CD4-positive, alpha-beta T cell treated with Interleukin-15 for 4 hours (primary cell): ENCODE data around the gene A4GNT.
"Not testable (repeated sequence)": the region's sequence is repeated elsewhere in the genome, so short reads cannot be mapped to it uniquely, and the experiment has no call there.

Experiments used
- DNase-seq: peaks from one replicate; pipeline ENCODE4 v3.0.0-alpha.2; 2020; ENCODE audit warnings: low spot score

Gene A4GNT

DNA sequence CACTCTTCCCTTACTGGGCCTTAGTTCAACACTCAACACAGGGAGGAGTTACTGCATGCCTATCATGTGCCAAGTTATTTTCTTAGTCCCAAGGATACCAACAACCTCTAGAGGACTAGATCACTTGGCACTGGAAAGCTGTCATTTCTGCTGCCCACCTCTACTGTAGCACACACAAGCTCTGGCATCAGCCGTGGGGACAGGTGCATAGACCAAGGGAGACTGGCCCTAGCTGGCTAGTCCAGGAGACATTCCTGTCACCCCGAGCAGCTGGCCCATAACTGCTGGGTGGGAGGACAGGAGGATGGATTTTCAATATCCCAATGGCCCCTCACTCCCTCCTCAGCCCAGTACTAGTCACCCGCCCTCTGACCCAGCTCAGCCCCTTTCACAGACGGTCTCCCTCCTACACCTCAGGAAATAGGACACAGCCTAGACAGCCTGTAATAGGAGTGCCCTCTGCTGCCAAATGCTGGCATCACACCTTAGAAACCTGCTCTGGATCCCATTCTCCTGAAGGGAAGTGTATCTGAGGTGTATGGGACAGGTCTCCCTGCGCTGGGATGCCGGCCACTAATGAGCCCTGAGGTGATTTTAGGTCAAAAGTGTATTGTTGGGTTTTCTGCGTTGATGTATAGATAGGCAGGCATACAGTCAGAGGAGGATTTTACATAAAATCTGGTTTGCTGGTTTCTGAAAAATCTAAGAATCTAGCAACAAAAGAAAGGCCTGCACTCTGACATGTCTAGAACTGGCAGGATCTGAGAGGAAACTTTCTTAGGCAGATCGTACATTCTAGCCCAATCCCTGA is 13.4 kb downstream of the A4GNT start:
- DNase-seq: peak; percentile 46

DNA sequence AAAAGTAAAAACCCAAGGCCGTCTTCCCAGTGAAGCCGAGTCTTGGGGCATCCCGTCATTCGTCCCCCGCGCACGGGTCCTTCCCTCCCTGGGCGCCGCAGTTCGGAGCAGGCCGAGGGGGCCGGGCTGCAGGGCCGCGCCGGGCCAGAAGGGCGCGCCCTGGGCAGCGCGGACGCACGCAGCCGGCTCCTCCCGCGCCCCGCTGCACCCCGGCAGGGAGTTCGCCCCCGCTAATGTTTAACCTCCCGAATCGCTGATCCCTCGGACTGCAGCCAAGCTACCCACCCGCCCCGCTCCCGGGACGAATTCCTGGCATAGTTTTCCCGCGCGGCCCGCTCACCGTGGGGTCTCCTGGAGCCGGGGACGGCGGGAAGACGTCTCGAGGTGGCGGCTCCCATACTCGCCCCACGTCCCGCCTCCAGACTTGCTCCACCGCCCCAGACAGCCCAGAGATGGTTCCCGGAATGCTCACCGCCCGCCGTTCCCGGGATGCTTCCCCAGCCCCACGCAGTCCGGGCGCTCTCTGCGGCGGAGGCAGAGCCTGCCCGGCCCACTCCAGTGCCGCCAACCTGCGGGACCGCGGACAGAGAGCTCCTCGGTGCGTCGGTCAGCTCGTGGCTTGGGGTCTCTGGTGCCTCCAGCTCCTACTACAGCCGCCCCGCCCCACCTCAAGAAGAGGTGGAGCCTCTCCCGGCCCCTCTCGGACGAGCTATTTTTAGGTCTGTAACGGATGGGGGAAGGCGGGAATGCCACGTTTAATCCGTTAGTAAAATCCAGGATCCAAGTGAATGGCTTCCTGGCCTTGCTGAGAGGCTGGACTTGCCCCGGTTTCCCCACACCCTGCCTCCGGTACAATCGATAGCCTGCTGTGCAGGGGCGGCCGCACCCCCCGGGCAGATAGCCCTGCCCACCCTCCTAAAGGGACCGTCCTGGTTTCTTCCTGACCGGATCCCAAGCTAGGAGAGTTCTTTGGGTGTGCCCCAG is 16.9 kb downstream of the A4GNT start, which contains the start of gene DZIP1L:
Gene DZIP1L, minus strand, starts transcription at position 621 of the 984 bp plus-strand sequence. CDS start 11,637 bp downstream, outside the sequence.
- no peak for DNase-seq

DNA sequence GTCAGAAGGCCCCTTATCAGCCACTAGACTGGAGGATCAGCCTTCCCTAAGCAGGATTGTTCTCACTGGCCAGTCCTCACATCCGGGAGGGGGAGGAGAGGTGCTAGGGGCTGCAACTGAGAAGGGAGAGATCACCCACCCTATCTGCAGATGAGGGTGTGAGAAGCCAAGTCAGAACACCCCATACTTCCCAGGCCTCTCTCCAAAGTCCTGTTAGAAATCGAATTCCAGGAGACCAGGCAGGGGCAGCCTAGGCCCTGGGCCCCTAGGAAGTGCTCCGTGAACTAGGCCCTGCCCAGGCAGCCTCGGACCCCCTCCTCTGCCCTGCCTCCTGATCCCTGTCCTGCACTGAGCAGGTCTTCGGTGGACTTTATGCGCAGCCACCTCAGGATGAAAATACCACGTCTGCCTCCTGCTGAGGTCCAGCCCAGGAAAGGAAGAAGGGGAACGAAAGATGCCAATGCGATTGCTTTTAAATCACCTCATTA is 17.7 kb downstream of the A4GNT start:
- DNase-seq: no peak

DNA sequence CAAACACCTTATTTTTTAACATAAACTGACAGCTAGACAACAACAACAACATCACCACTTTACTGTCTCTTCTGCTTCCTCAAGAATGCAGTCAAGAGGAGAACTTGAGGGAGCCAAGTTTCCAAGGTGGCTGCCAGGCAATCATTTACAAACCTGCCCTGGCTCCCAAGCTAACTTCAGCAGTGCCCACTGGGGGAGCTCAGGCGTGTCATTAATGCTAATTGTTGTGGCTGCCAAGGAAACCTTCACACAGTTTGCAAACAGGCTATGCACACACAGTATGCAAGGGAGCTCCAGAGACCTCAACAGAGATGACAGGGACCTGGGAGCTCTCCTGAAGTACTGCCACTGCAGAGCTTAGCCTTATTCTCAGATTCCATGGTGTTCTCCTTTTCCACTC is 18.9 kb downstream of the A4GNT start:
- no peak for DNase-seq

DNA sequence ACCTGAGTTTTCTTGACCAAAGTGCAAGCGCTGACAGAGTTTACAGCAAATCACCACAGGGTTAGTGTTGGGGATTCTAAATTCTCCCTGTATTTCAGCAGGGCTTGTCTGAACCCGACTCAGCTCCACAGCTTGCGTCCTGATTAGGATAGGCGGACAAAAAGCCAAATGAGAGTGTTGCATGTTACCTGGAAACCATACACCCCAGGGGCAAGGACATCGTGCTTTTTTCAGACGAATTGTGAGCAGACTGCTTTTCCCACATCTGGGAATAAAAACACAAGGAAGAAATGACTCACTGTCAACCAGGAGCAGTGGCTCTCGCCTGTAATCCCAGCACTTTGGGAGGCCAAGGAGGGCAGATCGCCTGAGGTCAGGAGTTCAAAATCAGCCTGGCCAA is 19.8 kb downstream of the A4GNT start:
- no peak for DNase-seq

DNA sequence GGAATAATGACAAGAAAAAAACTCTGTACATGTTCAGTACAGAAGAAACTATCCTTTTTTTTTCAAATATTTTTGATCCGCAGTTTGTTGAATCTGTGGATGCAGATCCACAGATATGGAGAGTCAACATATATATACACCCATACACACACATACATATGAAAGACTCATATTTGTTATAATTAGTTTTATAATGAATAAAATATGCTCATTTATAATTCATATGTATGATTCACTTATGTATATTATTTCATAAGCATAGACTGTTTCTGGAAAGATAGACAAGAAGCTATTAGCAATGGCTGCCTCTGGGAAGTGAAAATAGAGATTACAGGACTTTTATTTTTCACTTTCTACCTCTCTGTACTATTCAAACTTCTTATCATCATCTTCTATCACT is 26.6 kb downstream of the A4GNT start:
- no peak for DNase-seq

DNA sequence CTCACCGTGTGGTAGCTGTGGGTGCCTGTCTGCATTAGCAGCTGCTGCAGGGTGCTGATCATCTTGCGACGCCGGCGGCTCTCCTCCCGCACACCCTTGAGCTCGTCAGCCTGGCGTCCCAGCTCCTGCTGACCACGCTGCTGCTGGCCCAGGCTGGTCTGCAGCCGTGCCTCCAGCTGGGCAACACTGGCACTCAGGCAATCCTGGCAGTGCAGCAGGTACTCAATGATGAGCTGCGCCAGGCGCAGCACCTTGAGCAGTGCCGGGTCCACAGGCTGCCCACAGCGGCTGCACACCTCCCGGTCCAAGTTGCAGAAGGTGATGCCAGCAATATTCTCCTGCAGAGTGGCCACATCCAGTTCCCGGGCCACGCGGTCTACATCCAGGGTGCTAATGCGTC is 28.7 kb downstream of the A4GNT start:
- no peak for DNase-seq

DNA sequence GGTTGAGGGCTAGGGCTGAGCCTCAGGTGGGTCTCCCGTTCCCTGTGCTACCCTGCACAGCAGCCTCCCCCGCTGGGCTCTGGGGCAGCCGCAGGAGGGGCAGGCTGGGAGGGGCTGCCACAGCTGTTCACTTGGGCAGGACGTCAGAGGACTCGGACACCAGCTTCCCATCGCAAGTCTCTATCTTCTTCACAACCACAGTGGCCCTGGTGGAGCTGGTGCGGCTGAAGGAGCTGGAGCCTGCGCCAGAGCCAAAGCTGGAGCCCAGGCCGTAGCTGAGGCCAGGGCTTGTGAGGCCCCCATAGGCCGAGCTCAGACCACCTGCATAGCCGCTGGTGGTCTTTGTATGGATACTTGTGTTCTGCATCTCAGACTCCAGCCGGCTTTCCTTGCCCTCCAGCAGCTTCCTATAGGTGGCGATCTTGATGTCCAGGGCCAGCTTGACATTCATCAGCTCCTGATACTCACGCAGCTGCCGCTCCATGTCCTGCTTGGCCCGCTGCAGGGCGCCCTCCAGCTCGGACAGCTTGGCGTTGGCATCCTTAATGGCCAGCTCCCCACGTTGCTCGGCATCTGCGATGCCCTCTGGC is 30.7 kb downstream of the A4GNT start:
- DNase-seq: not testable (repeated sequence)

DNA sequence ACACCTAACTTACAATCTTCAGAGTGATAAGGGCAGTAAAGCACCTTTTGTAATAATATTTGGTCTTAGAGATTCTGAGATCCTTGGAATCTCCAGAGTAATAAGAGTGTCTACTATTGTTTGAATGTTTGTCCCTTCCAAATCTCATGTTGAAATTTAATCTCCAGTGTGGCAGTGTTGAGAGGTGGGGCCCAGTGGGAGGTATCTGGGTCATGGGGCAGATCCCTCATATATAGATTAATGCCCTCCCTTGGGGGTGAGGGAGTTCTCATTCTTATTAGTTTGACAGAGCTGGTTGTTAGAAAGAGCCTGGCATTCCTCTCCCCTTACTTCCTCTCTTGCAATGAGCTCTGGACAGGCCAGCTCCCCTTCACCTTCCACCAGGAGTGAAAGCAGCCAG is 32.8 kb downstream of the A4GNT start:
- DNase-seq: no peak

DNA sequence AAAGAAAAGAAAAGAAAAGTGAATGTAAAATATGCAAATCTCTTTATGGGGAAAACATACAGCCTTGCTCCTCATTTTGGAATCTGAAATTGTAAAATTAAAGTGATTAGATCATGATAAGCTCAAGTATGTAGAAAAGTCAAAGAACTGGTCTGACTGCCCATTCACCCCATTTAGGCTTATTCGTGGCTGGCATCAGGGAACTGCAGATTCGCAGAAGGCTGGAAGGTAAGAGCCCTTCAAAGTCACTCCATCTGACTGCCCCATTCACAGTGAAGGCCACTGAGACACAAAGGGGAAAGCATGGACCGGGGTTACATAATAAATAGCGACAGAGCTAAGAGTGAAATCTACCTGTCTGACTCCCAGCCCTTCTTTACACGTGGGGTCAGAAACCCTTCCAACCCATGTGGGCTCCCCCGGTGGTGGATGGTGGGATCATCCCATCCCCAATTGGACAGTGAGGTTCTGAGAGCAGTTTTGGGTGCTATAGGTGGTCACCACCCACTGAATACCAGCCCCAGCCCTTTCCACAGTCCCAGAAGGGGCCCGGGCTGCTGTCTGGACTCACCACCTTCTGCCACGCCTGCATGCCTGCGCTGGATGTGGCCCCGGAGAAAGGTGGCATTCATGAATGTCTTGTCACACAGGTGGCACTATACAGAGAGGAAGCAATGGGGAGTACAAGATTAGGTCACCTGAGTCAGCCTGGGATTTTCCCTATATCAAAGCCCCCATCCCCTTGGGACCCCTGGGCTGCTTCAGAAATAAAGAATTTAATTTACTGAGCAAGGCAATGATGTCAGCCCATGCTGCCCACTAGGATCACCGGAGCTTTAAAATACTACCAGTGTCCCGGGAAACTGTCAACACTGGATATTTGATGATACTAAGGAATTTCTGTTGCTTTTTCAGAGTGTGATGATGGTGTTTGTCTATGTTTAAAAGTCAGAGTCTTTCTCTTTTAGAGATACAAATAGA is 34.7 kb downstream of the A4GNT start:
- no peak for DNase-seq

DNA sequence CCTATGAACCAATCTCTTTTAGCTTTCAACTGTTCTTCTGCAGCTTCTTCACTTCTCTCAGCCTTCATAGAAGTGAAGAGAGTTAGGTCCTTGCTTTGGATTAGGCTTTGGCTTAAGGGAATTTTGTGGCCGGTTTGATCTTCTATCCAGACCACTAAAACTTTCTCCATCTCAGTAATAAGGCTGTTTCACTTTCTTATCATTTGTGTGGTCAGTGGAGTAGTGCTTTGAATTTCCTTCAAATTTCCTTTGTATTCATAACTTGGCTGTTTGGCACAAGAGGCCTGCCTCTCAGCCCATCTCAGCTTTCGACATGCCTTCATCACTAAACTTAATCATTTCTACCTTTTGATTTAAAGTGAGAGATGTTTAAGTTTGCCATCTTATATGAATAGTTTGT is 38.5 kb downstream of the A4GNT start:
- no peak for DNase-seq

DNA sequence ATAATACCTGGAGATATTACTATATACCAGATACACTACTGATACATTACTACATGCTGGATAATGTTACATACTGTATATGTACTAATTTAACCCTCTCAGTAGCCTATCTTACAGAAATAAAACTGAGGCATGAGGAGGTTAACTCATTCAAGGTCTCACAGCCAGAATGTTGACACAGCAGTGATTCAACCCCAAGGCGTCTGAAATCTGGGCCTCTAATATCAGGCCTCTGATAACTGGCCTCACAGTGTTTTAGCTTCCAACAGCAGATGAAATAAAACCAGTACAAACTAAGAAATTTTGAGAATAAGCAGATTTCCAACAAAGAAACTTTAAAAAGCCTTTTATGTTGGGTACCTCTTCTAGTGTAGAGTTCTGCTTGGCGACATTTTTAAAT is 40.2 kb downstream of the A4GNT start:
- DNase-seq: no peak

DNA sequence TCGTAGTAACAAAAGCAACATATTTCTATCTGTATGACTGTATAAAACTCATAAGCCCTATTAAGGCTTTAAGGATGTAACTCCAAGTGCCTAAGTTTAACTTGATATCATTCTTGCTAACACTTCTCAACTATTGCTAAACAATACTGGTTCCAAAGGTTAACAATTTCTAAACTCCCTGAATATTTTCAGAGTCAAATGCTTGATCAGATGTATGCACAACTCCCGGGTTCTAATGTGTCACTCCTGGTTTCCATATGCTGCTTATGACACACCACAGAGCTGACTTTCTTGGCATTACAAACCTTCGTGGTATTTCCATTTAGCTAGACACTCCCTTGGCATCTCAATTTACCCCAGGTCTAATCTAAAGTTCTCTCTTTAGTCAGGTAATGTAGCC is 43.1 kb downstream of the A4GNT start:
- no peak for DNase-seq

DNA sequence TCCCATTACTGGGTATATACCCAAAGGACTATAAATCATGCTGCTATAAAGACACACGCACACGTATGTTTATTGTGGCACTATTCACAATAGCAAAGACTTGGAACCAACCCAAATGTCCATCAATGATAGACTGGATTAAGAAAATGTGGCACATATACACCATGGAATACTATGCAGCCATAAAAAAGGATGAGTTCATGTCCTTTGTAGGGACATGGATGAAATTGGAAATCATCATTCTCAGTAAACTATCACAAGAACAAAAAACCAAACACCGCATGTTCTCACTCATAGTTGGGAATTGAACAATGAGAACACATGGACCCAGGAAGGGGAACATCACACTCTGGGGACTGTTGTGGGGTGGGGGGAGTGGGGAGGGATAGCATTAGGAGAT is 46.4 kb downstream of the A4GNT start:
- DNase-seq: not testable (repeated sequence)

DNA sequence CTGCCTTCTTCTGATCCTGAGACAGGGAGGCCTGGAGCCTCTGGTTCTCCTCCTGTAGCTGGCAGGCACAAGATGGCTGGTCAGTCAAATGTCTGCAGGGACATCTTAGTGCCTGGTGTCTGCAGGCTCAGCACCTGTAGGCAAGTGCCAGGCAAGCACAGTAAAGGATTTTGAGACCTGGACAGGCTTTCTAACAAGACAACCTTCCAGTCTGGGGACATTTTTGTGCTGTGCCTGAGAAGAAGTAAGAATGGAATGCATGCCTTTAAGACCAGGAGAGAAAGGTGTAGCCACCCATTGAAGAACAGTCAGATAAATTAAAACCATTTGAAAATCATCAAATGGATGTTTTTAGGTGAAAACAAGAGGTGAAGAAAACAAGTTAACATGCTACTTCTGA is 48.0 kb downstream of the A4GNT start:
- DNase-seq: no peak

DNA sequence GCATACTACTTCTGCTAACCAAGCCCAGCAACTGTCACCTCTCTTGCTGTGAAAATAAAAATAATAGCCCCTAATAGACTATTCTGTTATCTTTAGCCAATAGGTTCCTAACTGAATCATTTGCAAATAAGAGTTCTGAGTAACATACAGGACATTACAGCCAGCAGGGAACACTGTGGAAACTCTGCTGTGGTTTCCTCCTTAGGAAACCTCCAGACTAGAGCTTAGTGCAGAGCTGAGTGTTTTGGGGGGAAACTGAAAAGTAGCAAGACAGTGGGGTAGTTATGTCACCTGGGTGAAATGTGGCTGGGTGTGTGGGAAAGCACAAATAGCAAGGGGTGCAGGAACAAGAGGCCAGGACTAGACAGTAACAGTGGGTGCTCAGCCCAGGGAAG is 49.2 kb downstream of the A4GNT start:
- DNase-seq: no peak

DNA sequence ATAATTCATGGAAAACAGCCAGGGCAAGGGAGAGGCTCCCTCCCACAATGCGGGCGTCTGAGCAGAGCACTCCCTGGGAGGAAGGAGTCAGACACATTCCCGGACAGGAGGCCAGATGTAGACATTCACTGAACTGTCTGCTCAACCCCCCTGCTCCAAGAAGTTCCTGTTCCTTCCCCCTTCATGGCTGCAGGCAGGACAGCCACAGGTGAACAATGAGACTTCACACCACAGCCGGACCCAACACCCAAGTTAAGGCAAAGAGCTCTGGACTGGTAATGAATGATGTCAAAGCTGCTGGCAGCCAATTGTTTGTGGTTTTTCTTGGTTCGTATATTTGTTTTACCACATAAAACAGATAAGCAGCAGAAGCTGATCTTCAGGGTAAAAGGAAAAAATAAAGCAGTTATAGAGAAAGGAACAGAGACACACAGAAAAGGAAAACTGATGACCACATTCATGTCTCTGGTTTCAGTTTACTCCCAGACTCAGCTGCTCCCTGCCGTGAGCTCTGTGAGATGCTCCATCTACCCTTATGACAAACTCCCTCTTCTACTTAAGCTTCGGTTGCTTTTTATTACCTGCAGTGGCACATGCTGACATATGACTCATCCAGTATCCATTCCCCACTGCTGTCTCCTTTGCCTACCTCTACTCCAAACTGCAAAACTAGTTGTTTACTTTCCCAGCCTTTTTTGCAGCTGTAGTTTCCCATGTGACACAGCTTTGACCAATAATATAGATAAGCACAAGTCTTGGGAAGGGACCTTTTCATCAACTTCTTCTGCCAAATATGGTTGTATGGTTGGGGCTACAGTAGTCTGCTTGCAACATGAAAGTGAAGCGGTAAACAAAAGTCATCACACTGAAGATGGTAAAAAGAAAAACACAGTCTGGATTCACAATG is 49.9 kb downstream of the A4GNT start:
- DNase-seq: no peak

DNA sequence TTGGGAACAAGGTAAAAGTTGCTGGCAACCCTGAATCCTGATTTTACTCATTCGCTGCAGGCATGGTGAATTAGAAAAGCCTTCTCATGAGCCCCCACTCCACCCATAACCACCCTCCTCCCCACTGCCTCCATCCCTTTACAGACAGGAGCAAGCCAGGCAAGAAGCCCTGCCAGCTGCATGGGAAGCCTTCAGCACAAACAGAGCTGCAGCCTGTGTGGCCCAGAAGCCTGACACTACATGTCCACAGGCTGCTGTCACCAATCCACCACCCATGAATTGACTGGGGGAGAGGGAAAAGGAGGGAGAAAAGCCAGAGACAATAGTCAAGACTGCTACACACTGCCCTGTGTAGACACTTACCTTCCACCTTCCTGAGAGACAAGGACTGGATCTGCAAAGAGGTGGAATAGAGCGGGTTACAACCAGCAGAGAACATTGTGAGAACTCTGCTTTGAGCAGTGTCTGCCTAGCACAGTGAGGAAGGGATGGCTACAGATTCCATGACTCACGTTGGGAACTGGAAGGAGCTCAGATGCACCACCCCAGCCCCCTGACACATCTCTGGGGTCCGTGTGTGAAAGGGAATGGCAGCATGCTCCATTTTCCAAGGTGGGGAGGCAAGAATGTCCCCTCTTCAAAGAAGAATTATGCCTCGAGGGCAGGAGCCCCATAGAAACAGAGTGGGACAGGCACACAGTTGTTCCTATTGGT is 50.7 kb downstream of the A4GNT start:
- no peak for DNase-seq

DNA sequence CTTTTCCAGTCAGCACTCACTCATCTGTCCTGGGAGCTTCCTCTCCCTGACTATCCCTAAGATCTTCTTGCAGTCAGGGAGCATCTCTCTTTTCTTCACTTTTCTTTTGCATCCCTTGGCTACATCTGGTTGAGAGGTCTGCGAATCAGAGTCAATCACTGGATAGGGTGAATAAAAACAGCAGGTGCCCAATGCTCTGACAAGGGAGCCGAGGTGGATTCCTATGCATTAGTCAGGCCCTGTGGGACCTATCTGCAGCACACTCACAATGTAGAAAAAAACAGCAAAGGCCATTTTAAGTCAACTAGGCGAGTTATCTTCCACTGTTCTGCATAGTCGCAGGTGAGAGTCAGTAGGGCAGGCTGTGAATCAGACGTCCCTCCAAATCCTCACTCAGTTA is 52.3 kb downstream of the A4GNT start:
- no peak for DNase-seq
